ENCODE results near the gene ACIN1. TPM values are rescaled to one million over a fixed set of nuclear protein-coding genes. Genes with fewer than 3 reads are reported as not detected.

The ACIN1 gene
- total RNA-seq, 6 donors from 2014 or later, result 91.1 to 350 (median 139) TPM

- Histone ChIP-seq H3K9me3 (no peaks in the 10 kb centered on the region), H3K27me3 (no peaks in the 10 kb centered on the region), H3K4me1 (peaks cover 0 to 21% (median 7%) of the 10 kb centered on the region in 4 donors), H3K27ac (peak overlapping the region in 1 of 4 donors; percentile 32), H3K36me3 (peaks cover 2 to 10% (median 5%) of the 10 kb centered on the region in 4 donors), H3K4me3 (no peak overlapping the region)
- ATAC-seq (ENCODE audit: low FRiP score in 2 of 2), result peak in 1 of 2 donors; percentile 47
- WGBS, 2 donors, result 67 to 70% methylated on average over 7 of the region's 7 CpGs
- TF ChIP-seq POLR2A (IDR thresholded peaks at IDR 0.05) (no peak), CTCF (IDR thresholded peaks at IDR 0.05) (no peak), POLR2AphosphoS5 (IDR thresholded peaks at IDR 0.05) (no peak), EP300 (IDR thresholded peaks at IDR 0.05) (no peak)
- DNase-seq, result peak in 1 of 2 donors; percentile 51
These were observed 46.9 kb upstream of the ACIN1 start for GRCh38 chr14:23141706-23142444.

GRCh38 chr14:23140371-23140770 is 45.4 kb upstream of the ACIN1 start:
- no peak overlapping the region for H3K4me3 ChIP-seq
- no peak overlapping the region for H3K27ac ChIP-seq
- DNase-seq (no peak), ATAC-seq (ENCODE audit: low FRiP score in 2 of 2) (no peak)
- H3K27me3 ChIP-seq, result no peaks in the 10 kb centered on the region
- peaks cover 0 to 13% (median 5%) of the 10 kb centered on the region in 4 donors for H3K4me1 ChIP-seq
- no peak for TF ChIP-seq CTCF (IDR thresholded peaks at IDR 0.05)
- no peak for TF ChIP-seq EP300 (IDR thresholded peaks at IDR 0.05)
- TF ChIP-seq POLR2A (IDR thresholded peaks at IDR 0.05), result no peak
- no peak for TF ChIP-seq POLR2AphosphoS5 (IDR thresholded peaks at IDR 0.05)
- 69 to 83% methylated on average over 6 of the region's 6 CpGs for WGBS, 2 donors
- no peaks in the 10 kb centered on the region for H3K9me3 ChIP-seq
- peaks cover 2 to 10% (median 5%) of the 10 kb centered on the region in 4 donors for H3K36me3 ChIP-seq

GRCh38 chr14:23139874-23140273 is 44.9 kb upstream of the ACIN1 start:
- Histone ChIP-seq H3K4me3 (no peak overlapping the region), H3K4me1 (peaks cover 0 to 13% (median 4%) of the 10 kb centered on the region in 4 donors), H3K36me3 (peaks cover 2 to 10% (median 5%) of the 10 kb centered on the region in 4 donors), H3K27ac (no peak overlapping the region), H3K27me3 (no peaks in the 10 kb centered on the region), H3K9me3 (no peaks in the 10 kb centered on the region)
- no peak for ATAC-seq (ENCODE audit: low FRiP score in 2 of 2)
- TF ChIP-seq CTCF (IDR thresholded peaks at IDR 0.05) (no peak), EP300 (IDR thresholded peaks at IDR 0.05) (no peak), POLR2AphosphoS5 (IDR thresholded peaks at IDR 0.05) (no peak), POLR2A (IDR thresholded peaks at IDR 0.05) (no peak)
- 90 to 98% methylated on average over 2 of the region's 2 CpGs for WGBS, 2 donors
- no peak for DNase-seq

GRCh38 chr14:23137813-23138535 is 43.0 kb upstream of the ACIN1 start:
- no peak overlapping the region for H3K4me3 ChIP-seq
- H3K27ac ChIP-seq, result no peak overlapping the region
- peaks cover 2 to 10% (median 5%) of the 10 kb centered on the region in 4 donors for H3K36me3 ChIP-seq
- no peaks in the 10 kb centered on the region for H3K27me3 ChIP-seq
- H3K9me3 ChIP-seq, result no peaks in the 10 kb centered on the region
- ATAC-seq (ENCODE audit: low FRiP score in 2 of 2) (no peak), DNase-seq (no peak)
- H3K4me1 ChIP-seq, result peaks cover 0 to 7% (median 4%) of the 10 kb centered on the region in 4 donors
- 71 to 82% methylated on average over 6 of the region's 6 CpGs for WGBS, 2 donors
- TF ChIP-seq POLR2A (IDR thresholded peaks at IDR 0.05), result no peak
- no peak for TF ChIP-seq POLR2AphosphoS5 (IDR thresholded peaks at IDR 0.05)
- no peak for TF ChIP-seq CTCF (IDR thresholded peaks at IDR 0.05)
- no peak for TF ChIP-seq EP300 (IDR thresholded peaks at IDR 0.05)

Measured in upper lobe of left lung (tissue), 6 donors.